ENCODE results near the gene PABPN1L. TPM values are rescaled to one million over a fixed set of nuclear protein-coding genes. Genes with fewer than 3 reads are reported as not detected.

The PABPN1L gene
- total and polyA plus RNA-seq, 2 of the 13 experiments (the other 11 are each of a cell fraction or from before 2014, with no cell fraction given) = not detected

- no peak for TF ChIP-seq RERE (CRISPR knock-in tag; IDR thresholded peaks at IDR 0.05; ENCODE audit: low read depth)
- TF ChIP-seq CCAR2 (optimal IDR thresholded peaks at IDR 0.05; ENCODE audit: low read depth, low read length) = no peak
- no peak for TF ChIP-seq NCOA5 (CRISPR knock-in tag; IDR thresholded peaks at IDR 0.05)
- no peak for TF ChIP-seq JUN (CRISPR knock-in tag; IDR thresholded peaks at IDR 0.05)
- TF ChIP-seq MED8 (CRISPR knock-in tag; IDR thresholded peaks at IDR 0.05; ENCODE audit: insufficient replicate concordance) = no peak
- TF ChIP-seq SP5 (CRISPR knock-in tag; IDR thresholded peaks at IDR 0.05; ENCODE audit: borderline replicate concordance, low read depth) = no peak
- 0 out of 2 replicates have a peak, but pooled peaks have one; percentile 17 for TF ChIP-seq YEATS4 (CRISPR knock-in tag; IDR thresholded peaks at IDR 0.05; ENCODE audit: borderline replicate concordance)
- TF ChIP-seq STAT6 (CRISPR knock-in tag; IDR thresholded peaks at IDR 0.05; ENCODE audit: borderline replicate concordance) = no peak
- no peak for TF ChIP-seq ZNF670 (CRISPR knock-in tag; IDR thresholded peaks at IDR 0.05; ENCODE audit: borderline replicate concordance)
- TF ChIP-seq POGZ (CRISPR knock-in tag; IDR thresholded peaks at IDR 0.05) = peak; percentile 90
- no peak for TF ChIP-seq FLYWCH1 (CRISPR knock-in tag; IDR thresholded peaks at IDR 0.05)
- TF ChIP-seq ZBTB38 (CRISPR knock-in tag; IDR thresholded peaks at IDR 0.05) = peak; percentile 99
- TF ChIP-seq ZNF781 (CRISPR knock-in tag; IDR thresholded peaks at IDR 0.05; ENCODE audit: borderline replicate concordance, not compliant biosample characterization) = peak; percentile 39
- TF ChIP-seq ATF6 (CRISPR knock-in tag; conservative IDR thresholded peaks at IDR 0.05) = no peak
- TF ChIP-seq ZNF644 (CRISPR knock-in tag; IDR thresholded peaks at IDR 0.05; ENCODE audit: low read depth) = no peak
- no peak for TF ChIP-seq MBD4 (IDR thresholded peaks at IDR 0.05; ENCODE audit: borderline replicate concordance, low read length)
- TF ChIP-seq SNAPC2 (CRISPR knock-in tag; IDR thresholded peaks at IDR 0.05) = no peak
- 0 out of 2 replicates have a peak, but pooled peaks have one; percentile 33 for TF ChIP-seq ZNF552 (CRISPR knock-in tag; IDR thresholded peaks at IDR 0.05; ENCODE audit: borderline replicate concordance)
- TF ChIP-seq GLMP (CRISPR knock-in tag; IDR thresholded peaks at IDR 0.05; ENCODE audit: borderline replicate concordance) = no peak
- TF ChIP-seq ZNF282 (IDR thresholded peaks at IDR 0.05; ENCODE audit: partially characterized antibody) = no peak
These were observed 27.4 kb downstream of the PABPN1L start (continued) for GRCh38 chr16:88839026-88839529.

All from HepG2 (cell line).